Hematopoietic multipotent progenitor cell treated with erythropoietin and hydrocortisone succinate and interleukin-3 and kit ligand, for 8 days (in vitro differentiated cells): Measurements from ENCODE around the gene CSNK1G1.
"Not testable (repeated sequence)": the region's sequence is repeated elsewhere in the genome, so short reads cannot be mapped to it uniquely, and the experiment has no call there.

ENCODE experiments used
- DNase-seq: peaks from one replicate; pipeline ENCODE4 v3.0.0-alpha.2; 2015

CSNK1G1 gene

GRCh38 chr15:64348455-64348854 lies 7.5 kb downstream of the CSNK1G1 start:
- no peak for DNase-seq

- DNase-seq = not testable (repeated sequence)
Observed at GRCh38 chr15:64346242-64346641, 9.7 kb downstream of the CSNK1G1 start.

GRCh38 chr15:64344651-64345294 lies 11.2 kb downstream of the CSNK1G1 start:
- DNase-seq = no peak

GRCh38 chr15:64343841-64344240 lies 12.1 kb downstream of the CSNK1G1 start:
- DNase-seq = no peak

- no peak for DNase-seq
Observed at GRCh38 chr15:64343222-64343621, 12.8 kb downstream of the CSNK1G1 start.

- no peak for DNase-seq
Observed at GRCh38 chr15:64341961-64342360, 14.0 kb downstream of the CSNK1G1 start.

GRCh38 chr15:64340355-64340754 lies 15.6 kb downstream of the CSNK1G1 start:
- no peak for DNase-seq

GRCh38 chr15:64337761-64338160 lies 18.2 kb downstream of the CSNK1G1 start:
- no peak for DNase-seq

GRCh38 chr15:64333986-64334929 lies 21.7 kb downstream of the CSNK1G1 start:
- DNase-seq = no peak

GRCh38 chr15:64333516-64333915 lies 22.5 kb downstream of the CSNK1G1 start:
- DNase-seq = no peak

GRCh38 chr15:64331668-64332067 lies 24.3 kb downstream of the CSNK1G1 start:
- DNase-seq = not testable (repeated sequence)

- not testable (repeated sequence) for DNase-seq
Observed at GRCh38 chr15:64326975-64327374, 29.0 kb downstream of the CSNK1G1 start.

- DNase-seq = not testable (repeated sequence)
Observed at GRCh38 chr15:64326458-64326857, 29.5 kb downstream of the CSNK1G1 start.

- DNase-seq = peak; percentile 29
Observed at GRCh38 chr15:64324165-64324877, 31.7 kb downstream of the CSNK1G1 start.

GRCh38 chr15:64315216-64315615 lies 40.8 kb downstream of the CSNK1G1 start:
- DNase-seq = no peak

GRCh38 chr15:64314456-64314855 lies 41.5 kb downstream of the CSNK1G1 start:
- no peak for DNase-seq

- DNase-seq = no peak
Observed at GRCh38 chr15:64311566-64311965, 44.4 kb downstream of the CSNK1G1 start.

- no peak for DNase-seq
Observed at GRCh38 chr15:64310036-64310435, 45.9 kb downstream of the CSNK1G1 start.

- DNase-seq = no peak
Observed at GRCh38 chr15:64305261-64305660, 50.7 kb downstream of the CSNK1G1 start.

GRCh38 chr15:64289550-64289949 lies 66.4 kb downstream of the CSNK1G1 start:
- DNase-seq = no peak

- DNase-seq = no peak
Observed at GRCh38 chr15:64288999-64289398, 67.0 kb downstream of the CSNK1G1 start.

GRCh38 chr15:64288577-64288976 lies 67.4 kb downstream of the CSNK1G1 start:
- no peak for DNase-seq

GRCh38 chr15:64287953-64288352 lies 68.0 kb downstream of the CSNK1G1 start:
- no peak for DNase-seq
